ENCODE data around the gene RFESD. TPM values are rescaled to one million over a fixed set of nuclear protein-coding genes. Genes with fewer than 3 reads are reported as not detected.

Gene RFESD
- total RNA-seq, 2 donors from 2014 or later = 4.0 to 14.8 TPM

GRCh38 chr5:95609711-95610110, 36.9 kb upstream of the RFESD start:
- Histone ChIP-seq H3K27ac (no peak overlapping the region), H3K9me3 (no peaks in the 10 kb centered on the region), H3K27me3 (replicated peaks; ENCODE audit: insufficient read depth) (no peaks in the 10 kb centered on the region), H3K4me3 (no peak overlapping the region), H3K36me3 (no peaks in the 10 kb centered on the region), H3K4me1 (replicated peaks) (no peaks in the 10 kb centered on the region)
- TF ChIP-seq POLR2A (IDR thresholded peaks at IDR 0.05) (no peak), POLR2AphosphoS5 (IDR thresholded peaks at IDR 0.05) (no peak)
- TF ChIP-seq, protein P1, sequence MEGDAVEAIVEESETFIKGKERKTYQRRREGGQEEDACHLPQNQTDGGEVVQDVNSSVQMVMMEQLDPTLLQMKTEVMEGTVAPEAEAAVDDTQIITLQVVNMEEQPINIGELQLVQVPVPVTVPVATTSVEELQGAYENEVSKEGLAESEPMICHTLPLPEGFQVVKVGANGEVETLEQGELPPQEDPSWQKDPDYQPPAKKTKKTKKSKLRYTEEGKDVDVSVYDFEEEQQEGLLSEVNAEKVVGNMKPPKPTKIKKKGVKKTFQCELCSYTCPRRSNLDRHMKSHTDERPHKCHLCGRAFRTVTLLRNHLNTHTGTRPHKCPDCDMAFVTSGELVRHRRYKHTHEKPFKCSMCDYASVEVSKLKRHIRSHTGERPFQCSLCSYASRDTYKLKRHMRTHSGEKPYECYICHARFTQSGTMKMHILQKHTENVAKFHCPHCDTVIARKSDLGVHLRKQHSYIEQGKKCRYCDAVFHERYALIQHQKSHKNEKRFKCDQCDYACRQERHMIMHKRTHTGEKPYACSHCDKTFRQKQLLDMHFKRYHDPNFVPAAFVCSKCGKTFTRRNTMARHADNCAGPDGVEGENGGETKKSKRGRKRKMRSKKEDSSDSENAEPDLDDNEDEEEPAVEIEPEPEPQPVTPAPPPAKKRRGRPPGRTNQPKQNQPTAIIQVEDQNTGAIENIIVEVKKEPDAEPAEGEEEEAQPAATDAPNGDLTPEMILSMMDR (IDR thresholded peaks at IDR 0.05) = no peak
- DNase-seq (ENCODE audit: low spot score) = no peak
- WGBS = 31% methylated on average over 3 of the region's 3 CpGs
- intact Hi-C loops (cut with DNase I) = no loop called here

DNA sequence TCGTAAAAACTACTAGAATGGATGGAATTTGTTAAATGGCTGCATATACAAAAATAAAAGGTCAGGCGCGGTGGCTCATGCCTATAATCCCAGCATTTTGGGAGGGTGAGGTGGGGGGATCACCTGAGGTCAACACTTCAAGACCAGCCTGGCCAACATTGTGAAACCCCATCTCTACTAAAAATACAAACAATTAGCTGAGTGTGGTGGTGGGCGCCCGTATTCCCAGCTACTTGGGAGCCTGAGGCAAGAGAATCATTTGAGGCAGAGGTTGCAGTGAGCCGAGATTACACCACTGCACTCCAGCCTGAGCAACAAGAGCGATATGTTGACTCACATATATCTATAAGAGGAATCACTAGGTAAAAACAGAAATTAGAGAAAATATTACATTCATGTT, 36.0 kb upstream of the RFESD start:
- 58% methylated on average over 7 of the region's 7 CpGs for WGBS
- Histone ChIP-seq H3K27me3 (replicated peaks; ENCODE audit: insufficient read depth) (no peaks in the 10 kb centered on the region), H3K9me3 (no peaks in the 10 kb centered on the region), H3K36me3 (no peaks in the 10 kb centered on the region), H3K4me1 (replicated peaks) (no peaks in the 10 kb centered on the region), H3K27ac (no peak overlapping the region), H3K4me3 (no peak overlapping the region)
- DNase-seq (ENCODE audit: low spot score) = no peak
- TF ChIP-seq, protein P1 (IDR thresholded peaks at IDR 0.05) = no peak
- no peak for TF ChIP-seq POLR2AphosphoS5 (IDR thresholded peaks at IDR 0.05)
- TF ChIP-seq POLR2A (IDR thresholded peaks at IDR 0.05) = no peak
- intact Hi-C loops (cut with DNase I) = no loop called here

GRCh38 chr5:95611396-95611795, 35.2 kb upstream of the RFESD start:
- no peaks in the 10 kb centered on the region for H3K27me3 ChIP-seq (replicated peaks; ENCODE audit: insufficient read depth)
- WGBS = 92% methylated on average over 3 of the region's 3 CpGs
- H3K4me3 ChIP-seq = no peak overlapping the region
- DNase-seq (ENCODE audit: low spot score) = no peak
- intact Hi-C loops (cut with DNase I) = no loop called here
- no peaks in the 10 kb centered on the region for H3K4me1 ChIP-seq (replicated peaks)
- no peak overlapping the region for H3K27ac ChIP-seq
- TF ChIP-seq, protein P1 (IDR thresholded peaks at IDR 0.05) = no peak
- no peak for TF ChIP-seq POLR2A (IDR thresholded peaks at IDR 0.05)
- no peak for TF ChIP-seq POLR2AphosphoS5 (IDR thresholded peaks at IDR 0.05)
- no peaks in the 10 kb centered on the region for H3K9me3 ChIP-seq
- H3K36me3 ChIP-seq = no peaks in the 10 kb centered on the region

GRCh38 chr5:95613514-95613913, 33.1 kb upstream of the RFESD start:
- 97% methylated on average over 1 of the region's 1 CpG for WGBS
- Histone ChIP-seq H3K4me3 (no peak overlapping the region), H3K4me1 (replicated peaks) (no peaks in the 10 kb centered on the region), H3K27me3 (replicated peaks; ENCODE audit: insufficient read depth) (no peaks in the 10 kb centered on the region), H3K9me3 (no peaks in the 10 kb centered on the region), H3K27ac (no peak overlapping the region), H3K36me3 (no peaks in the 10 kb centered on the region)
- TF ChIP-seq POLR2A (IDR thresholded peaks at IDR 0.05) (no peak), POLR2AphosphoS5 (IDR thresholded peaks at IDR 0.05) (no peak)
- TF ChIP-seq, protein P1 (IDR thresholded peaks at IDR 0.05) = no peak
- no peak for DNase-seq (ENCODE audit: low spot score)
- intact Hi-C loops (cut with DNase I) = no loop called here

DNA sequence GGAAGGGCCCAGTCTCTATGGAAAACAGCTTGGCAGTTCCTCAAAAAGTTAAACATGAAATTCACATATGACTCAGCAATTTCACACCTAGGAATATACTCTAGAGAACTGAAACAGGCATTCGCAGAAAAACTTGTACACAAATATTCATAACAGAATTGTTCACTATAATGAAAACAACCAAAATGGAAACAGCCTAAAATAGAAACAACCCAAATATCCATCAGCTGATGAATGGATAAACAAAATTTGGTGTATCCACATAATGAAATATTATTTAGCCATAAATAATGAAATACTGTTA, 31.5 kb upstream of the RFESD start:
- no peak overlapping the region for H3K27ac ChIP-seq
- H3K9me3 ChIP-seq = no peaks in the 10 kb centered on the region
- H3K4me3 ChIP-seq = no peak overlapping the region
- TF ChIP-seq POLR2AphosphoS5 (IDR thresholded peaks at IDR 0.05) (no peak), POLR2A (IDR thresholded peaks at IDR 0.05) (no peak)
- TF ChIP-seq, protein P1 (IDR thresholded peaks at IDR 0.05) = no peak
- DNase-seq (ENCODE audit: low spot score) = no peak
- intact Hi-C loops (cut with DNase I) = no loop called here
- H3K36me3 ChIP-seq = no peaks in the 10 kb centered on the region
- no peaks in the 10 kb centered on the region for H3K27me3 ChIP-seq (replicated peaks; ENCODE audit: insufficient read depth)
- WGBS = 91% methylated on average over 1 of the region's 1 CpG
- no peaks in the 10 kb centered on the region for H3K4me1 ChIP-seq (replicated peaks)
